Umbilical cord (tissue), 2 donors: Measurements from ENCODE around the gene RPP40. TPM values are rescaled to one million over a fixed set of nuclear protein-coding genes. Genes with fewer than 3 reads are reported as not detected.
"Not testable (repeated sequence)": the region's sequence is repeated elsewhere in the genome, so short reads cannot be mapped to it uniquely, and the experiment has no call there.

Experiments
- DNase-seq: peaks from one replicate; pipeline ENCODE4 v3.0.0-alpha.2; 2015; ENCODE audit warnings: low spot score
- total RNA-seq: library from RNA; depleted of rRNA; stranded (reverse); fragments of >200 nt; gene quantifications from one replicate; pipeline ENCODE4 v1.2.3, GENCODE V29; 2014; ENCODE audit warnings: low replicate concordance; ENCODE audit not compliant: insufficient read depth

The RPP40 gene
- 17.1 TPM for total RNA-seq

- DNase-seq: peak; percentile 98
Measured at GRCh38 chr6:5003604-5004372, at the start of gene RPP40. TSS of gene RPP40 (minus strand) at chr6:5004037. CDS start at chr6:5004002, 35 bp downstream.

GRCh38 chr6:5053038-5053437 lies 49.2 kb upstream of the RPP40 start:
- DNase-seq: peak; percentile 34

GRCh38 chr6:5051394-5051793 lies 47.6 kb upstream of the RPP40 start:
- no peak for DNase-seq

GRCh38 chr6:5050009-5050408 lies 46.2 kb upstream of the RPP40 start:
- no peak for DNase-seq

GRCh38 chr6:5046430-5046829 lies 42.6 kb upstream of the RPP40 start:
- no peak for DNase-seq

- no peak for DNase-seq
Measured at GRCh38 chr6:5045416-5045815, 41.6 kb upstream of the RPP40 start.

GRCh38 chr6:5044866-5045265 lies 41.0 kb upstream of the RPP40 start:
- no peak for DNase-seq

GRCh38 chr6:5042436-5042835 lies 38.6 kb upstream of the RPP40 start:
- no peak for DNase-seq

GRCh38 chr6:5041955-5042354 lies 38.1 kb upstream of the RPP40 start:
- no peak for DNase-seq

GRCh38 chr6:5036269-5036668 lies 32.4 kb upstream of the RPP40 start:
- peak; percentile 68 for DNase-seq

- DNase-seq: peak; percentile 73
Measured at GRCh38 chr6:5034736-5035135, 30.9 kb upstream of the RPP40 start.

- no peak for DNase-seq
Measured at GRCh38 chr6:5034328-5034727, 30.5 kb upstream of the RPP40 start.

- not testable (repeated sequence) for DNase-seq
Measured at GRCh38 chr6:5033214-5033904, 29.5 kb upstream of the RPP40 start.

- DNase-seq: peak; percentile 56
Measured at GRCh38 chr6:5032706-5033105, 28.9 kb upstream of the RPP40 start.

GRCh38 chr6:5031150-5031549 lies 27.3 kb upstream of the RPP40 start:
- DNase-seq: no peak

- peak; percentile 79 for DNase-seq
Measured at GRCh38 chr6:5030596-5031136, 26.8 kb upstream of the RPP40 start.

- DNase-seq: no peak
Measured at GRCh38 chr6:5029609-5030008, 25.8 kb upstream of the RPP40 start.

- DNase-seq: no peak
Measured at GRCh38 chr6:5028921-5029320, 25.1 kb upstream of the RPP40 start.

- no peak for DNase-seq
Measured at GRCh38 chr6:5028301-5028700, 24.5 kb upstream of the RPP40 start.

GRCh38 chr6:5025911-5026819 lies 22.3 kb upstream of the RPP40 start:
- peak; percentile 79 for DNase-seq

- no peak for DNase-seq
Measured at GRCh38 chr6:5023923-5024322, 20.1 kb upstream of the RPP40 start.

- DNase-seq: no peak
Measured at GRCh38 chr6:5020142-5020541, 16.3 kb upstream of the RPP40 start.
